K562 (cell line): ENCODE measurements around the gene CEP41. TPM values are rescaled to one million over a fixed set of nuclear protein-coding genes. Genes with fewer than 3 reads are reported as not detected.

Experiments used
- ATAC-seq: fragments of 200-7000 bp; cut with Tn5 transposase; 3 replicates; pipeline ENCODE4 v1.9.1; 2020; ENCODE audit warnings: moderate library complexity
- BruUV-seq: library from RNA; stranded (reverse); fragments of 400-500 nt; replicated peaks from 2 replicates; lab custom pipeline; 2021; lab: Mats Ljungman, UMichigan
- CTCF ChIA-PET: fragments of 300-600 bp; formaldehyde crosslinking; extraction: SDS; loops from one replicate; lab custom pipeline; 2021; ENCODE audit warnings: low intra/inter-chr PET ratio; lab: Yijun Ruan, JAX
- POLR2A ChIA-PET: fragments of 300-600, 350-650 bp; sonication (Branson Sonifier 250); formaldehyde crosslinking; extraction: SDS; loops from one replicate; lab custom pipeline; 2021; ENCODE audit warnings: antibody characterized with exemption, inconsistent platforms; lab: Yijun Ruan, JAX
- DNase-seq, 4 experiments: peaks; one replicate each; pipeline versions ENCODE4 v3.0.0 to v3.0.0-alpha.2; 2011 to 2018; ENCODE audit warnings: low spot score in 3 of 4, mixed read lengths in 3 of 4; ENCODE audit errors: extremely low read depth in 1 of 4
- FAIRE-seq: peaks from 2 replicates; lab custom pipeline; 2011; peaks lifted over from hg19 to GRCh38; lab: Jason Lieb, UNC
- H2AFZ ChIP-seq: 2 replicates; pipeline ENCODE4 v1.6.0; 2011; ENCODE audit warnings: low read depth, low read length, control low read depth, inconsistent platforms
- H3K27ac ChIP-seq: fragments of 200-600 bp; 3 replicates; pipeline ENCODE4 v1.8.0; 2011; ENCODE audit warnings: low read depth, mild to moderate bottlenecking, control low read depth, inconsistent platforms, low read length, moderate library complexity, mixed read lengths; ENCODE audit errors: extremely low read depth
- H3K27me3 ChIP-seq, 2 experiments: fragments of 300-600 bp in 1 of 2; 2 replicates in 1 of 2; 3 replicates in 1 of 2; pipeline versions ENCODE4 v1.6.0 to v1.8.0; 2011; ENCODE audit warnings: inconsistent platforms in 2 of 2, low read length in 2 of 2, mild to moderate bottlenecking in 1 of 2, mixed read lengths in 1 of 2, moderate library complexity in 1 of 2; ENCODE audit not compliant: control insufficient read depth in 2 of 2, insufficient read depth in 2 of 2
- H3K36me3 ChIP-seq: fragments of 300-600 bp; 3 replicates; pipeline ENCODE4 v1.8.0; 2011; ENCODE audit warnings: mild to moderate bottlenecking, low read length, inconsistent platforms; ENCODE audit not compliant: control insufficient read depth, insufficient read depth
- H3K4me1 ChIP-seq, 2 experiments: fragments of 200-600 bp in 1 of 2; replicated peaks in 1 of 2; 2 replicates in 1 of 2; 3 replicates in 1 of 2; pipeline versions ENCODE4 v1.5.1 to v1.8.0; 2011; ENCODE audit warnings: inconsistent platforms in 2 of 2, low read length in 2 of 2, mild to moderate bottlenecking in 1 of 2, mixed read lengths in 1 of 2, moderate library complexity in 1 of 2; ENCODE audit not compliant: control insufficient read depth in 2 of 2, insufficient read depth in 2 of 2
- H3K4me2 ChIP-seq: 2 replicates; pipeline ENCODE4 v1.6.1; 2011; ENCODE audit warnings: low read length, control low read depth, inconsistent platforms, mixed read lengths; ENCODE audit not compliant: insufficient read depth
- H3K4me3 ChIP-seq: fragments of 200-600 bp; sonication (generic), shearing (Covaris generic); 2 replicates; pipeline ENCODE4 v1.5.1; 2016; ENCODE audit warnings: control low read depth, inconsistent platforms
- H3K79me2 ChIP-seq: fragments of 200-600 bp; 3 replicates; pipeline ENCODE4 v1.8.0; 2011; ENCODE audit warnings: low read length, inconsistent platforms; ENCODE audit not compliant: control insufficient read depth, insufficient read depth
- H3K9ac ChIP-seq, 2 experiments: 2 replicates each; pipeline versions ENCODE4 v1.6.0 to v1.6.1; 2011; ENCODE audit warnings: low read depth in 2 of 2, low read length in 2 of 2, control low read depth in 1 of 2, inconsistent platforms in 1 of 2, mild to moderate bottlenecking in 1 of 2, mixed read lengths in 1 of 2; ENCODE audit not compliant: insufficient read depth in 1 of 2
- H3K9me1 ChIP-seq: one replicate; pipeline ENCODE4 v1.6.0; 2011; ENCODE audit warnings: inconsistent platforms, mild to moderate bottlenecking, low read length, moderate library complexity; ENCODE audit not compliant: control insufficient read depth, insufficient read depth
- H3K9me3 ChIP-seq: replicated peaks from 2 replicates; pipeline ENCODE4 v1.5.1; 2011; ENCODE audit warnings: low read depth, low read length, inconsistent platforms; ENCODE audit not compliant: control insufficient read depth, insufficient read depth
- H4K20me1 ChIP-seq: replicated peaks from 2 replicates; pipeline ENCODE4 v1.6.1; 2011; ENCODE audit warnings: low read length, inconsistent platforms, mixed read lengths; ENCODE audit not compliant: control insufficient read depth, insufficient read depth
- BCL6 ChIP-seq: fragments of 250-450 bp; sonication (Bioruptor Pico); IDR thresholded peaks from 2 replicates; pipeline ENCODE4 v1.4.0; 2020
- E2F1 ChIP-seq: sonication (generic); formaldehyde crosslinking; IDR thresholded peaks from 2 replicates; pipeline ENCODE4 v1.8.1; 2023; ENCODE audit warnings: mild to moderate bottlenecking, missing genetic modification reagents, moderate library complexity
- E2F3 ChIP-seq: fragments of 250-450 bp; sonication (Bioruptor Pico); IDR thresholded peaks from 2 replicates; pipeline ENCODE4 v1.4.0; 2020; ENCODE audit warnings: mild to moderate bottlenecking
- FOXM1 ChIP-seq, 2 experiments: fragments of 450-650 bp in 1 of 2; sonication (generic) in 1 of 2; formaldehyde crosslinking in 1 of 2; IDR thresholded peaks; 2 replicates each; pipeline versions ENCODE4 v1.6.1 to v1.9.0; 2017 to 2022; ENCODE audit warnings: low read depth in 2 of 2, mild to moderate bottlenecking in 2 of 2, missing genetic modification reagents in 1 of 2, moderate library complexity in 1 of 2
- MAX ChIP-seq: sonication (generic); formaldehyde crosslinking; IDR thresholded peaks from 2 replicates; pipeline ENCODE4 v1.9.0; 2022; ENCODE audit warnings: mild to moderate bottlenecking, missing genetic modification reagents
- MLLT1 ChIP-seq, 2 experiments: fragments of 450-650 bp; IDR thresholded peaks; 2 replicates each; pipeline ENCODE4 v1.6.1; 2016
- NFATC3 ChIP-seq: fragments of 450-650 bp; IDR thresholded peaks from 2 replicates; pipeline ENCODE4 v1.6.1; 2017; ENCODE audit warnings: mild to moderate bottlenecking
- NKRF ChIP-seq: fragments of 450-650 bp; IDR thresholded peaks from 2 replicates; pipeline ENCODE4 v1.6.1; 2016; ENCODE audit warnings: borderline replicate concordance
- OTX1 ChIP-seq: fragments of 450-650 bp; formaldehyde crosslinking; IDR thresholded peaks from 2 replicates; pipeline ENCODE4 v1.4.0; 2022; ENCODE audit warnings: mild to moderate bottlenecking
- RFX5 ChIP-seq: IDR thresholded peaks from 2 replicates; pipeline ENCODE4 v1.6.1; 2011; ENCODE audit warnings: low read depth, mild to moderate bottlenecking, improper control_type of control experiment, low read length
- TAF15 ChIP-seq: fragments of 200-400 bp; formaldehyde crosslinking; IDR thresholded peaks from 2 replicates; pipeline ENCODE4 v1.6.1; 2017; ENCODE audit warnings: mild to moderate bottlenecking, low read depth, low read length, moderate library complexity
- XRCC5 ChIP-seq: fragments of 200-400 bp; formaldehyde crosslinking; IDR thresholded peaks from 2 replicates; pipeline ENCODE4 v1.6.1; 2017; ENCODE audit warnings: low read depth, mild to moderate bottlenecking, low read length
- ZBTB1 ChIP-seq: sonication (generic); formaldehyde crosslinking; IDR thresholded peaks from 2 replicates; pipeline ENCODE4 v1.8.1; 2023; ENCODE audit warnings: missing genetic modification reagents, low read depth, mild to moderate bottlenecking, borderline replicate concordance
- ZBTB12 ChIP-seq: fragments of 250-450 bp; sonication (Bioruptor Pico); IDR thresholded peaks from 2 replicates; pipeline ENCODE4 v1.4.0; 2020
- ZC3H11A ChIP-seq: IDR thresholded peaks from 2 replicates; pipeline ENCODE4 v1.6.1; 2012; ENCODE audit warnings: low read depth, low read length, improper control_type of control experiment
- ZNF282 ChIP-seq: sonication (generic); formaldehyde crosslinking; IDR thresholded peaks from 2 replicates; pipeline ENCODE4 v1.8.1; 2023; ENCODE audit warnings: missing genetic modification reagents
- ZNF445 ChIP-seq: fragments of 250-450 bp; sonication (Bioruptor Pico); IDR thresholded peaks from 2 replicates; pipeline ENCODE4 v1.4.0; 2020; ENCODE audit warnings: low read depth, mild to moderate bottlenecking, moderate library complexity
- ZNF764 ChIP-seq: fragments of 250-450 bp; sonication (Bioruptor Pico); IDR thresholded peaks from 2 replicates; pipeline ENCODE4 v1.4.0; 2020; ENCODE audit warnings: low read depth, mild to moderate bottlenecking, moderate library complexity
- WGBS: fragments of 100-300 bp; shearing (Covaris generic); methylation state at CpG from one replicate; pipeline ENCODE4 v1.1.6; 2016; ENCODE audit warnings: low coverage, mixed read lengths; ENCODE audit not compliant: insufficient coverage; ENCODE audit errors: missing lambda C conversion rate; 5-methylcytosine and 5-hydroxymethylcytosine counted together
- in situ Hi-C: fragments of 300-500 bp; cut with MboI; formaldehyde crosslinking; loops from 4 replicates; pipeline ENCODE4 v1.15.0; 2018; ENCODE audit warnings: inconsistent platforms, mixed read lengths
- intact Hi-C: fragments of 100-400 bp; cut with micrococcal nuclease; formaldehyde crosslinking; loops from 2 replicates; pipeline ENCODE4 v1.14.2; 2022
- polyA plus RNA-seq, 8 experiments: library from polyadenylated mRNA; depleted of rRNA in 4 of 8; stranded (reverse) in 5 of 8; unstranded in 3 of 8; fragments of >200 nt; fragmentation: Nextera tagmentation in 2 of 8; fragmentation: Illumina TruSeq in 1 of 8; extraction: Ambion mirVana in 2 of 8; extraction: Trizol in 1 of 8; gene quantifications; 2 replicates each; pipeline versions ENCODE4 v1.2.1 to v1.2.3, GENCODE V29; 2011 to 2014; ENCODE audit warnings: inconsistent platforms in 1 of 8, missing spikeins in 1 of 8
- total RNA-seq, 7 experiments: library from RNA; depleted of rRNA in 6 of 7; stranded (reverse); fragments of >200 nt in 6 of 7; fragmentation: Illumina TruSeq in 2 of 7; extraction: Trizol in 2 of 7; gene quantifications; 2 replicates each; pipeline versions ENCODE4 v1.2.1 to v1.2.3, GENCODE V29; 2011 to 2021; ENCODE audit warnings: low replicate concordance in 1 of 7

The CEP41 gene
- total and polyA plus RNA-seq, 9 of the 15 experiments (the other 6 are each of a cell fraction or from before 2014, with no cell fraction given), result 1.5 to 15.5 (median 6.4) TPM

- Histone ChIP-seq H3K27me3 (peaks cover under 1 to 10% of the 10 kb centered on the region in 2 experiments; a peak in 3 of 5 replicates), H3K4me2 (no peak overlapping the region), H3K9ac (no peak overlapping the region), H3K79me2 (no peaks in the 10 kb centered on the region), H3K4me1 (no peaks in the 10 kb centered on the region; a peak in 1 of 5 replicates), H2AFZ (no peak overlapping the region), H3K9me1 (no peaks in the 10 kb centered on the region), H3K27ac (no peak overlapping the region), H4K20me1 (no peaks in the 10 kb centered on the region), H3K9me3 (peaks cover 3% of the 10 kb centered on the region), H3K36me3 (no peaks in the 10 kb centered on the region), H3K4me3 (no peak overlapping the region)
- in situ Hi-C loops, result no loop called here
- ATAC-seq (no peak), DNase-seq (no peak), FAIRE-seq (no peak)
- POLR2A ChIA-PET, result no interaction called here
- intact Hi-C loops, result no loop called here
- CTCF ChIA-PET, result no interaction called here
- BruUV-seq, result no TSS peak
- WGBS, result 11% methylated on average over 2 of the region's 2 CpGs
- TF ChIP-seq OTX1 (CRISPR knock-in tag) (no peak), NKRF (no peak), XRCC5 (no peak), ZBTB1 (no peak), NFATC3 (no peak), E2F1 (CRISPR knock-in tag) (no peak), BCL6 (CRISPR knock-in tag) (no peak), ZC3H11A (no peak), TAF15 (no peak), ZNF282 (CRISPR knock-in tag) (no peak), E2F3 (no peak), MLLT1 (IDR thresholded peaks at IDR 0.05) (no peak), ZNF445 (CRISPR knock-in tag) (no peak), RFX5 (no peak), FOXM1 (IDR thresholded peaks at IDR 0.05; ENCODE audit: low read depth) (no peak), FOXM1 (CRISPR knock-in tag; IDR thresholded peaks at IDR 0.05; ENCODE audit: low read depth) (no peak), ZNF764 (no peak), MAX (CRISPR knock-in tag) (no peak), ZBTB12 (CRISPR knock-in tag) (no peak)
Measured at GRCh38 chr7:130435311-130435854, 5.4 kb downstream of the CEP41 start.
